SK-N-SH treated with all-trans-retinoic acid at 6 μM for 48 hours (cell line): ENCODE measurements around the gene MDM4.

Experiments used
- ATAC-seq: fragments of 200-7000 bp; cut with Tn5 transposase; 3 replicates; pipeline ENCODE4 v1.9.1; 2020; ENCODE audit warnings: mild to moderate bottlenecking, moderate library complexity
- ARNTL ChIP-seq: fragments of 450-650 bp; formaldehyde crosslinking; IDR thresholded peaks from 2 replicates; pipeline ENCODE4 v1.5.0; 2020; ENCODE audit warnings: low read depth, mild to moderate bottlenecking, moderate library complexity, borderline replicate concordance
- BACH2 ChIP-seq: fragments of 250-450 bp; sonication (Bioruptor Pico); IDR thresholded peaks from 2 replicates; pipeline ENCODE4 v1.9.0; 2021; ENCODE audit warnings: mild to moderate bottlenecking, borderline replicate concordance
- CREB5 ChIP-seq: fragments of 250-450 bp; sonication (Bioruptor Pico); IDR thresholded peaks from 2 replicates; pipeline ENCODE4 v1.5.1; 2020; ENCODE audit warnings: low read depth, mild to moderate bottlenecking, moderate library complexity
- CSDC2 ChIP-seq: fragments of 250-450 bp; sonication (Bioruptor Pico); IDR thresholded peaks from 2 replicates; pipeline ENCODE4 v1.5.0; 2020; ENCODE audit warnings: mild to moderate bottlenecking, moderate library complexity
- CSRNP3 ChIP-seq: fragments of 250-450 bp; sonication (Bioruptor Pico); IDR thresholded peaks from 2 replicates; pipeline ENCODE4 v1.5.1; 2021; ENCODE audit warnings: mild to moderate bottlenecking, moderate library complexity
- ESRRG ChIP-seq: fragments of 250-450 bp; sonication (Bioruptor Pico); IDR thresholded peaks from 2 replicates; pipeline ENCODE4 v1.6.1; 2021; ENCODE audit warnings: mild to moderate bottlenecking
- GLIS3 ChIP-seq: fragments of 250-450 bp; sonication (Bioruptor Pico); IDR thresholded peaks from 2 replicates; pipeline ENCODE4 v1.5.0; 2020; ENCODE audit warnings: mild to moderate bottlenecking, moderate library complexity
- ISL1 ChIP-seq: fragments of 250-450 bp; sonication (Bioruptor Pico); IDR thresholded peaks from 2 replicates; pipeline ENCODE4 v2.1.2; 2022; ENCODE audit warnings: mild to moderate bottlenecking, moderate library complexity
- OSR1 ChIP-seq: fragments of 250-450 bp; sonication (Bioruptor Pico); IDR thresholded peaks from 2 replicates; pipeline ENCODE4 v1.8.0; 2022; ENCODE audit warnings: moderate library complexity, mild to moderate bottlenecking, inconsistent platforms
- PATZ1 ChIP-seq: fragments of 250-450 bp; sonication (Bioruptor Pico); IDR thresholded peaks from 2 replicates; pipeline ENCODE4 v1.8.0; 2020; ENCODE audit warnings: mild to moderate bottlenecking, moderate library complexity, borderline replicate concordance
- PPARA ChIP-seq: fragments of 250-450 bp; sonication (Bioruptor Pico); IDR thresholded peaks from 2 replicates; pipeline ENCODE4 v1.5.0; 2020; ENCODE audit warnings: mild to moderate bottlenecking, borderline replicate concordance
- RARB ChIP-seq: fragments of 250-450 bp; sonication (Bioruptor Pico); IDR thresholded peaks from 2 replicates; pipeline ENCODE4 v1.8.0; 2021; ENCODE audit warnings: mild to moderate bottlenecking, moderate library complexity
- SNAI2 ChIP-seq: fragments of 250-450 bp; sonication (Bioruptor Pico); IDR thresholded peaks from 2 replicates; pipeline ENCODE4 v1.5.0; 2020; ENCODE audit warnings: mild to moderate bottlenecking, moderate library complexity
- TCF4 ChIP-seq: fragments of 250-450 bp; sonication (Bioruptor Pico); IDR thresholded peaks from 2 replicates; pipeline ENCODE4 v1.8.0; 2021; ENCODE audit warnings: mild to moderate bottlenecking, moderate library complexity, borderline replicate concordance
- TSHZ2 ChIP-seq: fragments of 250-450 bp; sonication (Bioruptor Pico); IDR thresholded peaks from 2 replicates; pipeline ENCODE4 v1.5.0; 2020; ENCODE audit warnings: mild to moderate bottlenecking, moderate library complexity
- ZC3H10 ChIP-seq: fragments of 250-450 bp; sonication (Bioruptor Pico); IDR thresholded peaks from 2 replicates; pipeline ENCODE4 v1.5.1; 2021; ENCODE audit warnings: mild to moderate bottlenecking, moderate library complexity
- ZFP3 ChIP-seq: fragments of 250-450 bp; sonication (Bioruptor Pico); IDR thresholded peaks from 2 replicates; pipeline ENCODE4 v1.5.0; 2020; ENCODE audit warnings: mild to moderate bottlenecking, moderate library complexity
- ZFP30 ChIP-seq: fragments of 450-650 bp; formaldehyde crosslinking; IDR thresholded peaks from 2 replicates; pipeline ENCODE4 v1.5.0; 2022; ENCODE audit warnings: mild to moderate bottlenecking, moderate library complexity
- ZNF565 ChIP-seq: fragments of 450-650 bp; formaldehyde crosslinking; conservative IDR thresholded peaks from 2 replicates; pipeline ENCODE4 v1.5.0; 2020; ENCODE audit warnings: low read depth, mild to moderate bottlenecking, moderate library complexity
- ZNF70 ChIP-seq: fragments of 450-650 bp; formaldehyde crosslinking; IDR thresholded peaks from 2 replicates; pipeline ENCODE4 v1.5.0; 2020; ENCODE audit warnings: mild to moderate bottlenecking, moderate library complexity
- ZNF8 ChIP-seq: fragments of 450-650 bp; formaldehyde crosslinking; IDR thresholded peaks from 2 replicates; pipeline ENCODE4 v1.5.0; 2020; ENCODE audit warnings: mild to moderate bottlenecking, moderate library complexity

The MDM4 gene

GRCh38 chr1:204584699-204585372 lies 68.6 kb downstream of the MDM4 start (continued):
- TF ChIP-seq PATZ1 (CRISPR knock-in tag), result no peak
- TF ChIP-seq CSRNP3 (CRISPR knock-in tag), result no peak
- TF ChIP-seq PPARA (CRISPR knock-in tag), result no peak
- no peak for TF ChIP-seq RARB (CRISPR knock-in tag)
- TF ChIP-seq ISL1 (CRISPR knock-in tag), result no peak
- no peak for TF ChIP-seq ZFP3 (CRISPR knock-in tag)
- TF ChIP-seq SNAI2, result no peak
- TF ChIP-seq GLIS3 (CRISPR knock-in tag), result no peak
- no peak for TF ChIP-seq TCF4 (CRISPR knock-in tag)
- TF ChIP-seq, all 23 proteins: peak for 0

GRCh38 chr1:204587621-204588020 lies 71.4 kb downstream of the MDM4 start:
- TF ChIP-seq TSHZ2 (CRISPR knock-in tag) (no peak), CSRNP3 (CRISPR knock-in tag) (no peak), ZNF8 (no peak), OSR1 (CRISPR knock-in tag) (no peak), ZC3H10 (CRISPR knock-in tag) (no peak), ZNF565 (CRISPR knock-in tag) (no peak), GLIS3 (CRISPR knock-in tag) (no peak), RARB (CRISPR knock-in tag) (no peak), PATZ1 (CRISPR knock-in tag) (no peak), CREB5 (no peak), ZNF70 (no peak), ISL1 (CRISPR knock-in tag) (no peak), PPARA (CRISPR knock-in tag) (no peak), ZFP30 (no peak), SNAI2 (no peak), ESRRG (no peak), ZFP3 (CRISPR knock-in tag) (no peak), CSDC2 (no peak), BACH2 (CRISPR knock-in tag) (no peak), ARNTL (no peak)
- TF ChIP-seq, all 23 proteins: peak for 0
- ATAC-seq, result no peak
